Tibial artery (tissue), 4 donors: Measurements from ENCODE around the gene OR4D6.

Experiments
- DNase-seq, 2 donors: peaks; one replicate each; pipeline ENCODE4 v3.0.0-alpha.2; 2019
- H3K27ac ChIP-seq, 2 donors: fragments of 200-600 bp; sonication (generic) in 1 of 2; 1 replicate in 1 of 2; 2 replicates in 1 of 2; pipeline ENCODE4 v1.5.1; 2018 to 2019; ENCODE audit warnings: mild to moderate bottlenecking in 1 of 2
- H3K27me3 ChIP-seq, 2 donors: fragments of 200-600 bp; sonication (generic) in 1 of 2; one replicate each; pipeline versions ENCODE4 v1.5.1 to v1.6.0; 2016 to 2019
- H3K36me3 ChIP-seq, 3 donors: fragments of 200-600 bp; sonication (generic) in 2 of 3; one replicate each; pipeline ENCODE4 v1.5.1; 2016 to 2019; ENCODE audit warnings: mild to moderate bottlenecking in 2 of 3
- H3K4me1 ChIP-seq, 4 donors: fragments of 200-600 bp; sonication (generic) in 2 of 4; 1 replicate in 3 of 4; 2 replicates in 1 of 4; pipeline ENCODE4 v1.5.1; 2016 to 2019
- H3K4me3 ChIP-seq, 2 donors: fragments of 200-600 bp; sonication (generic) in 1 of 2; 1 replicate in 1 of 2; 2 replicates in 1 of 2; pipeline ENCODE4 v1.5.1; 2018 to 2019; ENCODE audit warnings: mild to moderate bottlenecking in 2 of 2
- H3K9me3 ChIP-seq, 3 donors: fragments of 200-600 bp; sonication (generic) in 1 of 3; one replicate each; pipeline ENCODE4 v1.5.1; 2016 to 2019
- CTCF ChIP-seq, 2 experiments: fragments of 200-600 bp in 1 of 2; fragments of 450-650 bp in 1 of 2; IDR thresholded peaks; one replicate each; pipeline ENCODE4 v1.5.1; 2017 to 2019; ENCODE audit warnings: antibody characterized with exemption in 2 of 2, mild to moderate bottlenecking in 1 of 2, moderate library complexity in 1 of 2
- intact Hi-C: fragments of 100-400 bp; cut with DNase I; formaldehyde crosslinking; loops from one replicate; pipeline ENCODE4 v1.15.0; 2023; ENCODE audit warnings: low total_unique reads

The OR4D6 gene

GRCh38 chr11:59456661-59457060 is at the start of gene OR4D6:
Gene OR4D6 (plus strand): TSS chr11:59456961. CDS start chr11:59456961, 0 bp downstream.
- Histone ChIP-seq H3K36me3 (no peaks in the 10 kb centered on the region), H3K27ac (no peak within 1 kb of the TSS), H3K9me3 (no peaks in the 10 kb centered on the region), H3K27me3 (no peaks in the 10 kb centered on the region), H3K4me1 (no peaks in the 10 kb centered on the region), H3K4me3 (no peak within 1 kb of the TSS)
- DNase-seq = no peak
- intact Hi-C loops = no loop called here
- no peak for TF ChIP-seq CTCF (IDR thresholded peaks at IDR 0.05)

- no peak for DNase-seq
- intact Hi-C loops = no loop called here
- Histone ChIP-seq H3K9me3 (no peaks in the 10 kb centered on the region), H3K4me3 (no peak overlapping the region), H3K27me3 (no peaks in the 10 kb centered on the region), H3K4me1 (no peaks in the 10 kb centered on the region), H3K36me3 (no peaks in the 10 kb centered on the region), H3K27ac (no peak overlapping the region)
- TF ChIP-seq CTCF (IDR thresholded peaks at IDR 0.05) = no peak
Measured at GRCh38 chr11:59413646-59414045, 43.1 kb upstream of the OR4D6 start.

GRCh38 chr11:59415111-59415510 is 41.6 kb upstream of the OR4D6 start:
- H3K27ac ChIP-seq = no peak overlapping the region
- H3K27me3 ChIP-seq = no peaks in the 10 kb centered on the region
- intact Hi-C loops = no loop called here
- no peak for DNase-seq
- no peak overlapping the region for H3K4me3 ChIP-seq
- no peak for TF ChIP-seq CTCF (IDR thresholded peaks at IDR 0.05)
- H3K9me3 ChIP-seq = no peaks in the 10 kb centered on the region
- no peaks in the 10 kb centered on the region for H3K4me1 ChIP-seq
- no peaks in the 10 kb centered on the region for H3K36me3 ChIP-seq

GRCh38 chr11:59416613-59417012 is 40.1 kb upstream of the OR4D6 start:
- intact Hi-C loops = no loop called here
- no peaks in the 10 kb centered on the region for H3K36me3 ChIP-seq
- no peaks in the 10 kb centered on the region for H3K27me3 ChIP-seq
- no peak overlapping the region for H3K27ac ChIP-seq
- no peak overlapping the region for H3K4me3 ChIP-seq
- DNase-seq = no peak
- no peaks in the 10 kb centered on the region for H3K4me1 ChIP-seq
- TF ChIP-seq CTCF (IDR thresholded peaks at IDR 0.05) = no peak
- H3K9me3 ChIP-seq = no peaks in the 10 kb centered on the region

- Histone ChIP-seq H3K27ac (no peak overlapping the region), H3K36me3 (no peaks in the 10 kb centered on the region), H3K9me3 (no peaks in the 10 kb centered on the region), H3K4me3 (no peak overlapping the region), H3K27me3 (no peaks in the 10 kb centered on the region), H3K4me1 (no peaks in the 10 kb centered on the region)
- no peak for DNase-seq
- no peak for TF ChIP-seq CTCF (IDR thresholded peaks at IDR 0.05)
- intact Hi-C loops = no loop called here
Measured at GRCh38 chr11:59417023-59417422, 39.7 kb upstream of the OR4D6 start.

- Histone ChIP-seq H3K27ac (no peak overlapping the region), H3K36me3 (no peaks in the 10 kb centered on the region), H3K4me1 (no peaks in the 10 kb centered on the region), H3K4me3 (no peak overlapping the region), H3K9me3 (no peaks in the 10 kb centered on the region), H3K27me3 (no peaks in the 10 kb centered on the region)
- intact Hi-C loops = no loop called here
- no peak for TF ChIP-seq CTCF (IDR thresholded peaks at IDR 0.05)
- no peak for DNase-seq
Measured at GRCh38 chr11:59418156-59418555, 38.6 kb upstream of the OR4D6 start.
